Activated naive CD4-positive, alpha-beta T cell treated with anti-CD3 and anti-CD28 coated beads, Interleukin-2, amount 50 U/mL, for 16 hours (primary cell): ENCODE measurements around the gene PYCR2.

Experiments used
- DNase-seq: peaks from one replicate; pipeline ENCODE4 v3.0.0-alpha.2; 2020

Gene PYCR2

GRCh38 chr1:225917536-225917935, 6.5 kb downstream of the PYCR2 start:
- DNase-seq: no peak

DNA sequence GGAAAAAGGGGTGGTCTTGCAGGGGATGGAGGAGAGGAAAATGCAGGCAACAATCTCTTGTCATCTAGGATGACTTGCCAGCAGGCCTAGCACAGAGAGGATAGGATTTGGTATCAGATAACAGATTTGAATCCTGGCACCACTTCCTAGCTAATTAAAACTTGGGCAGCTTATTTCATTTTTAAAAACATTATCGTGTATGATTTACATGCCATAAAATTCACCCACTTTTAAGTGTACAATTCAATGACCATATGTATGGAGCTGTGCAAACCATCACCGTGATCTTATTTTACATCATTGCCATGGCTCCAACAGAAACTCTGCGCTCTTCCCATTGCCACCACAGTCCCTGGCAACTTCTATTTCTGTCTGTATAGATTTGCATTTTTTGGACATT, 6.9 kb downstream of the PYCR2 start:
- DNase-seq: no peak

GRCh38 chr1:225915538-225915991, 8.5 kb downstream of the PYCR2 start:
- no peak for DNase-seq

- no peak for DNase-seq
Observed at GRCh38 chr1:225914947-225915346, 9.1 kb downstream of the PYCR2 start.

DNA sequence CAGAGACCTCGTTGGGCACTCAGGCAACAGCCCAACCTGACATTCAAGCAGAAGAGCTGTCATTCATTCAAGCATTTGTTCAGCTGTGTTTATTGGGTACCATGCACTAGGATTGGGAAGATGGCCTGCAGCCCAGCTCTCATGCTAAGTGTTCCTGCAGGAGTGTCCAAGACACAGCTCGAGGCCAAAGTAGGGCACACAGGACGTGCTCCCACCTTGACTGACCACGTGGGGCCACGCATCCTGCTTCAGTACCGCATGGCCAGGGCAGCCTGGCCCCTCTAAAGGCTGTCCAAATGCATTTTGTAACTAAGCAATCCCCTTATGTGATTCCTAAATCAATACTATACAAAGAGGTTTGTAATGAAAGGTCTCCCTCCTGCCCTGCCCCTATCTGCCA, 9.7 kb downstream of the PYCR2 start:
- no peak for DNase-seq

- DNase-seq: peak; percentile 76
Observed at GRCh38 chr1:225911191-225912130, 12.6 kb downstream of the PYCR2 start.

GRCh38 chr1:225909477-225909876, 14.6 kb downstream of the PYCR2 start:
- DNase-seq: no peak

DNA sequence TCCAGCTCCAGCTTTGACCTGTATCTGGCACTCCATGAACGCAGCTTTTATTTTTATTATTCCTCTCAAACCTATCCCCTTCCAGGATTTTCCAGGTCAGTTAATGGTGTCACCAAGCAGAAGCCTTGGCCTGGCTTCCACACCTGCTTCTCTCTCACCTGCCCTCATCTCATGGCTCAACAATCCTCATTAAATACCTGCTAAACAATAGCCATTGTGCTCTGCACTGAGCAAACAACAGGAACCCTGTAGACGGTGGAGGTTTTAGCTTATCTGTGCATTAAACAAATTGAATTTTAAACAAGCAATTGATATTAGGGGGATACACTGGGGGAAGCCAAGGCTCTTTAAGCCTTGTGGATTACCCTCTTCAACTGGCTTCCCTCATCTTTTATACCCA, 15.3 kb downstream of the PYCR2 start:
- no peak for DNase-seq

DNA sequence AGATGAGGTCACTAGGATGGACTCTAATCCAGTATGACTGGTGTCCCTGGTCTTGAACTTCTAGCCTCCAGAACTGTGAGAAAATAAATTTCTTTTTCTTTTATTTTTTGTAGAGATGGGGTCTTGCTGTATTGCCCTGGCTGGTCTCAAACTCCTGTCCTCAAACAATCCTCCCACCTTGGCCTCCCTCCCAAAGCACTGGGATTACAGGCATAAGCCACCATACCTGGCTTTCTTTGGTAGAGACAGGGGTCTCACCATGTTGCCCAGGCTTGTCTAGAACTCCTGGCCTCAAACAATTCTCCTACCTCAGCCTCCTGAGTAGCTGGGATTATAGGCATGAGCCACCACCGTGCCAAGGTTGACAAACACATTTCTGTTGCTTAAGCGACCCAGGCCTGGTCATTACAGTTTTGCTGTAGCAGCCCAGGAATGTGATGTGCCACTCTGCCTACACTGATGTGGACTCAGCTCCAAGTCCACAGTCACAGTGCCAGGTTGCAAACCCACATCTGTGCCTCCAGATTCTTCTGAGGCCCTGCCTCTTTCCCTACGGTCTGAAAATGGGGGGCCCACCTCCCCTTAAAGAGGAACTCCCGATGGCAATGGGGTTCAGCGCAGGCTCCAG, 15.9 kb downstream of the PYCR2 start:
- DNase-seq: no peak

- no peak for DNase-seq
Observed at GRCh38 chr1:225907341-225907740, 16.7 kb downstream of the PYCR2 start.

DNA sequence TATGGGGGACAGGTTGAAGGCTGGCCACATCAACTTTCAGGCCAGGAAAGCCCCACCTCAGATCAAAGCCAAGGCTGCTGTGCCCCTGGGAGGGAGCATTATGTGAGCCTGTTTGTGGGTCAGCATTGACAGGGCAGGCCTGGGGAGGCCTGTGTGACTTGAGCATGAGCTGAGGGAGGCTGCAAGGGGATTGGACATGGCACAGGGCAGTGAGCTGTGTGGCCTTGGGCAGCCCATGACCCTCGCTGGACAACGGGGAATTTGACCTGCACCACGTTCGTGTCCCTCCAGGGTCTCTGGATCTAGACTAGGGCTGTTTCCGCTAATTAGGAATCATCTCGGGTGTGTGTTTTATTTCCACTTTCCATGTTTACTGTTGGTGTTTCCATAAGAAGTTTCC, 17.6 kb downstream of the PYCR2 start:
- DNase-seq: no peak

DNA sequence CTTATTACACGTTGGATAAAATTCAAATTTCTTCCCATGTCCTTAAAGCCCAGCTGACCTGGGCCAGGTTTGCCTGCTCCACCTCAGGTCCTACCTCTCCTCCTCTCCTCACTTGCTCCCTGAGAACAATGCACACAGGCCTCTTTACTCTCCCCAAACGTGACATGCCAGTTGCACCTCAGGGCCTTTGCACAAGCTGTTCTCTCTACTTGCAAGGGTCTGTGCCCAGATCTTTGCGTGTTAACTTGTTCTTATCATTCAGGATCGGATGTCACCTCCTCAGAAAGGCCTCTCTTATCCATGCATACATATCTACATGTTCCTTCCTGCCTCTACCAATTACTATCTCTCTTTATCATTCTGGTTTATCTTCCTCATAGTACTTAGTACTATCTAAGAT, 20.4 kb downstream of the PYCR2 start:
- DNase-seq: no peak

- DNase-seq: no peak
Observed at GRCh38 chr1:225899044-225899925, 24.8 kb downstream of the PYCR2 start.

GRCh38 chr1:225897595-225898514, 26.2 kb downstream of the PYCR2 start:
- DNase-seq: no peak

DNA sequence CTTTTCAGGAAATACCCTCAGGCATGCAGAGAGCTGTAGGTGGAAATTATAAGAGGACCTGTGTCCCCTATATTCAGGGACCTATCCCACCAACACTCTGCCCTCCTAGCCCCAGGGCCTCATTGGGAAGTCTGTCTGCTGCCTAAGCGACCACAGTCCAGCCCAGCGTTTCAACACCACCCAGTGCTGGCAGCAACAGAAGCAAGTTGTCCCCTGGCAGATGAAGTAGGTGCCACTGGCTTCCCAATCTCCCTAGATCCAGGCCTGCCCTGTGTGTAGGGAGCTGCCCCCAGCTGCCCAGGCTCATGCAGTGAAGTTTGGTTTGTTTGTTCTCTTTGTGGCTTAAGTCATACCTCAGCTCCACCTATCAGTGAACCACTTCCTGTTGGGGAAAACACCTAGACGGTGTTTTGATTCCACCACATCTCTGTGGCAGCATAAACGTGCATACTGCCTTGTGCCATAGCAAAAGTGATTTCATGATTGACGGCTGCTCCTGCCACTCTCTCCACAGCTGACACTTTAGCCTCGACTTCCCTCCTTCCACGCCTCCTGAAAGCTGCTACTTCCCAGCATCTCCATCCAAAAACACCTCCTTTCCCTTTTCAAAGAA, 27.0 kb downstream of the PYCR2 start:
- peak; percentile 55 for DNase-seq

DNA sequence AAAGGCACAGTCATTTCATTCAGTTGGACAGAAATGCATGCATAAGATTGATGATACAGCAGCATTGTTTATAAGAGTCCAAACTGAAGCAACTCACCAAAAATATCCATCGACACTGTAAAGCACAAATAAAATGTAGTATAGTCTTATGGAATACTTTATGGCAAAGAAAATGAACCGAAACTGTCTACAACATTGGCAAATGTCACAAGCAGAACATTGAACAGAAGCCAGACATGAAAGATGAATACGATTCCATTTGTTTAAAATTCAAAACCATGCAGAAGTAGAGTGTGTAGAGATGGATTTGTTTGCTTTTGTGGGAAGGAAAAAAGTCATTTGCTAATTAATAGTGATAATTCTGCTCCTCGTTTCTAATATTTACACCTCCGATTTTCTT, 27.6 kb downstream of the PYCR2 start:
- no peak for DNase-seq

DNA sequence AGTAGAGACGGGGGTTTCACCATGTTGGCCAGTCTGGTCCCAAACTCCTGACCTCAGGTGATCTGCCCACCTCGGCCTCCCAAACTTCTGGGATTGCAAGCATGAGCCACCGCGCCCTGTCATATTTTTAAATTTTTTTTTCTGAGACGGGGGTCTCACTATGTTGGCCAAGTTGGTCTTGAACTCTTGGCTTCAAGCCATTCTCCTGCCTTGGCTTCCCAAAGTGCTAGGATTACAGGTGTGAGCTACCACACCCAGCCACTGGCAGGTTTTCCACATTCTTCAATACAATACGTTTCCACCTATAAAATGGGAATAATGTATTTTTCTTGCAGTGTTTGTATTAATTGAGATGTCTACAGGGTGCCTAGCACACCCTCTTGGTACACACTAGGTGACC, 31.7 kb downstream of the PYCR2 start:
- DNase-seq: no peak

GRCh38 chr1:225891229-225891972, 32.6 kb downstream of the PYCR2 start:
- DNase-seq: no peak

DNA sequence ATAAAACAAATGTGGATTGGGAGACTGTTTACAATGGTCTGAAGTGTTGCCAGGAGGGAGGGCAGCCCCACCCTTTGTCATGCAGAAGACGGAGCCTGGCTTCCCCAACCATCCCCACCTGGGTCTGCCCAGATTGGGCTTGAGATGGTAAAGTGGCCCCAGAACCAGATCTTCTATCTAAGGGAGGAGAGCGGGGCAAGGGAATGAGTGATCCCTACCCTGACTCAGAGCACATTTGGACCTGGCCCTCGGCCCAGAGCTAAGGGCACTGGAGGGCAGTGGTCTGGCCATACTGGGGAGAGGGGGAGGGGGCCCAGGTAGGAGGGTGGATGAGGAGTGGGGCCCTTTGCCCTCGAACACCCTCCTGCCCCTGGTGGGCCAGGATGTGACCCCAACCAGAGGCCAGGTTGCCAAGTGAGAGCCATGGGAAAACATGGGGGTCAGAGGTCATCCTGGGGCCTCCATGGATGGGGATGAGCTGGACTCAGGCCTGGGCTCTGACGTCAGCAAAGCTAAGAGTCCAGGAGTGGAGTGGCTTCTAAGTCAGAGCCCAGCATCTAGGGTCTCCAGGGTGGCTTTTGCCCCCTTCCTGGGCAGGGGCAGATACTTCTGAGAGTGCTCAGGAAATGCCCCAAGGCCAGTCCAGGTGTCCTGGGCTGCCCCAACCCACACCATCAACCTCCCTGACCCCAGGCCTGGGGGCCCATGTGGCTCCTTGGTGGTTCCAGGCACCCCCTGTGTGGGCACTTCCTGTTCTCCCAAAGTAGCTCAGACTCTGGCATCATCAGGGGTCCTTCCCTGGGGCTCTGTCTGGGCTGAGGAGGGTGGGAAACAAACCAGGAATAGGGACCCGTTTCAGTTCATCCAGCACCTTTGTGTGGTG, 33.5 kb downstream of the PYCR2 start:
- DNase-seq: no peak

- no peak for DNase-seq
Observed at GRCh38 chr1:225889743-225890142, 34.3 kb downstream of the PYCR2 start.
